ENCODE measurements around the gene DNAAF1.

DNA sequence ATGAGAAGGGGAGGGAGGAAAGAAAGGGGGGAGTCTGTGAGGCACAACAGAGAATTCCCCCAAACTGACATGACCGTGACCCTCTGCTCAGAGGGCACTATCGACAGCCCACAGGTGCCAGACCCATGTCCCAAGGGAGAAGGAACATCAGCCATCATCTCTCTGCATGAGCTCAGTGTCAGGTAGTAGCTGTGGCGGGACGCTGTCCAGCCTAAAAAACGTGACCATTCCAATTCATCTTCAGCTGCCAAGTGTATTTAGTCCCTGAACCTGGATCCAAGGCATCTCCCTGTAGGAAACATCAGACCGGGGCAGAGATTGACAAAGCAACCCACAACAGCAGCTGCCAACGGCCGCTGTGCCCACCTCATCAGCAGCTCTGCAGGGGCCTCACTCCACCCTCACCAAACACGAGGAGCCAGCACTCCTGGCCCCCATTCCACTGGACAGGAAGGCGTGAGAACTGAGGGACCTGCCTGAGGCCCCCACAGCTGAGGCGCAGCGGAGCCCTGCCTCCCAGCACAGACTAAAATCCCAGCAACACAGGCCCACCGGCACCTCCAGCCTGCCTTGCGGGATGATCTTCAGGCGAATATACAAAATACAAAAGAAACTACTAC lies 33.1 kb downstream of the DNAAF1 start:
- TF ChIP-seq ZNF302 (CRISPR knock-in tag; IDR thresholded peaks at IDR 0.05) (no peak), RNF2 (IDR thresholded peaks at IDR 0.05; ENCODE audit: borderline replicate concordance, low read depth) (no peak), NR3C1 (IDR thresholded peaks at IDR 0.05) (no peak), RARB (CRISPR knock-in tag; IDR thresholded peaks at IDR 0.05) (no peak), HOXA7 (CRISPR knock-in tag; IDR thresholded peaks at IDR 0.05) (no peak), EP300 (IDR thresholded peaks at IDR 0.05) (no peak), ZC3H11A (IDR thresholded peaks at IDR 0.05) (no peak), GATA3 (IDR thresholded peaks at IDR 0.05; ENCODE audit: borderline replicate concordance) (no peak), POLR2AphosphoS2 (conservative IDR thresholded peaks at IDR 0.05; ENCODE audit: low read length) (no peak), CHD2 (IDR thresholded peaks at IDR 0.05; ENCODE audit: low read length, partially characterized antibody) (no peak)
- TF ChIP-seq, protein P1, sequence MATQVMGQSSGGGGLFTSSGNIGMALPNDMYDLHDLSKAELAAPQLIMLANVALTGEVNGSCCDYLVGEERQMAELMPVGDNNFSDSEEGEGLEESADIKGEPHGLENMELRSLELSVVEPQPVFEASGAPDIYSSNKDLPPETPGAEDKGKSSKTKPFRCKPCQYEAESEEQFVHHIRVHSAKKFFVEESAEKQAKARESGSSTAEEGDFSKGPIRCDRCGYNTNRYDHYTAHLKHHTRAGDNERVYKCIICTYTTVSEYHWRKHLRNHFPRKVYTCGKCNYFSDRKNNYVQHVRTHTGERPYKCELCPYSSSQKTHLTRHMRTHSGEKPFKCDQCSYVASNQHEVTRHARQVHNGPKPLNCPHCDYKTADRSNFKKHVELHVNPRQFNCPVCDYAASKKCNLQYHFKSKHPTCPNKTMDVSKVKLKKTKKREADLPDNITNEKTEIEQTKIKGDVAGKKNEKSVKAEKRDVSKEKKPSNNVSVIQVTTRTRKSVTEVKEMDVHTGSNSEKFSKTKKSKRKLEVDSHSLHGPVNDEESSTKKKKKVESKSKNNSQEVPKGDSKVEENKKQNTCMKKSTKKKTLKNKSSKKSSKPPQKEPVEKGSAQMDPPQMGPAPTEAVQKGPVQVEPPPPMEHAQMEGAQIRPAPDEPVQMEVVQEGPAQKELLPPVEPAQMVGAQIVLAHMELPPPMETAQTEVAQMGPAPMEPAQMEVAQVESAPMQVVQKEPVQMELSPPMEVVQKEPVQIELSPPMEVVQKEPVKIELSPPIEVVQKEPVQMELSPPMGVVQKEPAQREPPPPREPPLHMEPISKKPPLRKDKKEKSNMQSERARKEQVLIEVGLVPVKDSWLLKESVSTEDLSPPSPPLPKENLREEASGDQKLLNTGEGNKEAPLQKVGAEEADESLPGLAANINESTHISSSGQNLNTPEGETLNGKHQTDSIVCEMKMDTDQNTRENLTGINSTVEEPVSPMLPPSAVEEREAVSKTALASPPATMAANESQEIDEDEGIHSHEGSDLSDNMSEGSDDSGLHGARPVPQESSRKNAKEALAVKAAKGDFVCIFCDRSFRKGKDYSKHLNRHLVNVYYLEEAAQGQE (IDR thresholded peaks at IDR 0.05): no peak
- TF ChIP-seq, protein P2, sequence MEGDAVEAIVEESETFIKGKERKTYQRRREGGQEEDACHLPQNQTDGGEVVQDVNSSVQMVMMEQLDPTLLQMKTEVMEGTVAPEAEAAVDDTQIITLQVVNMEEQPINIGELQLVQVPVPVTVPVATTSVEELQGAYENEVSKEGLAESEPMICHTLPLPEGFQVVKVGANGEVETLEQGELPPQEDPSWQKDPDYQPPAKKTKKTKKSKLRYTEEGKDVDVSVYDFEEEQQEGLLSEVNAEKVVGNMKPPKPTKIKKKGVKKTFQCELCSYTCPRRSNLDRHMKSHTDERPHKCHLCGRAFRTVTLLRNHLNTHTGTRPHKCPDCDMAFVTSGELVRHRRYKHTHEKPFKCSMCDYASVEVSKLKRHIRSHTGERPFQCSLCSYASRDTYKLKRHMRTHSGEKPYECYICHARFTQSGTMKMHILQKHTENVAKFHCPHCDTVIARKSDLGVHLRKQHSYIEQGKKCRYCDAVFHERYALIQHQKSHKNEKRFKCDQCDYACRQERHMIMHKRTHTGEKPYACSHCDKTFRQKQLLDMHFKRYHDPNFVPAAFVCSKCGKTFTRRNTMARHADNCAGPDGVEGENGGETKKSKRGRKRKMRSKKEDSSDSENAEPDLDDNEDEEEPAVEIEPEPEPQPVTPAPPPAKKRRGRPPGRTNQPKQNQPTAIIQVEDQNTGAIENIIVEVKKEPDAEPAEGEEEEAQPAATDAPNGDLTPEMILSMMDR (IDR thresholded peaks at IDR 0.05): no peak

Data from A549 (cell line).